ENCODE measurements around the gene CCDC61.

DNA sequence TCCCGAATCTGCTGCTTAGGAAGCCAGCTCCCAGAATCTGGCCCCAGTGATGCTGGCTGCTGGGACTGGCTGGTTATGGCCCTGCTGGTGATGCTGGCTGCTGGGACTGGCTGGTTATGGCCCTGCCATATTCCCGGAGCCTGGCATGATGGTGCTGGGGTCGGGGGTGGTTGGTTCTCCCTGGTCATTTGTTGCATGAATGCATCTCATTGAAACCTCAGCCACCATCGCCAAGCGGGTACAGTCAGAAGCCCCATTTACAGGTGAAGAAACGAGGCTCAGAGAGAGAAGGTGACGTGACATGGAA, 25.5 kb downstream of the CCDC61 start:
- TF ChIP-seq, protein P1, sequence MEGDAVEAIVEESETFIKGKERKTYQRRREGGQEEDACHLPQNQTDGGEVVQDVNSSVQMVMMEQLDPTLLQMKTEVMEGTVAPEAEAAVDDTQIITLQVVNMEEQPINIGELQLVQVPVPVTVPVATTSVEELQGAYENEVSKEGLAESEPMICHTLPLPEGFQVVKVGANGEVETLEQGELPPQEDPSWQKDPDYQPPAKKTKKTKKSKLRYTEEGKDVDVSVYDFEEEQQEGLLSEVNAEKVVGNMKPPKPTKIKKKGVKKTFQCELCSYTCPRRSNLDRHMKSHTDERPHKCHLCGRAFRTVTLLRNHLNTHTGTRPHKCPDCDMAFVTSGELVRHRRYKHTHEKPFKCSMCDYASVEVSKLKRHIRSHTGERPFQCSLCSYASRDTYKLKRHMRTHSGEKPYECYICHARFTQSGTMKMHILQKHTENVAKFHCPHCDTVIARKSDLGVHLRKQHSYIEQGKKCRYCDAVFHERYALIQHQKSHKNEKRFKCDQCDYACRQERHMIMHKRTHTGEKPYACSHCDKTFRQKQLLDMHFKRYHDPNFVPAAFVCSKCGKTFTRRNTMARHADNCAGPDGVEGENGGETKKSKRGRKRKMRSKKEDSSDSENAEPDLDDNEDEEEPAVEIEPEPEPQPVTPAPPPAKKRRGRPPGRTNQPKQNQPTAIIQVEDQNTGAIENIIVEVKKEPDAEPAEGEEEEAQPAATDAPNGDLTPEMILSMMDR (IDR thresholded peaks at IDR 0.05): no peak
- TF ChIP-seq POLR2A (IDR thresholded peaks at IDR 0.05): no peak
- TF ChIP-seq POLR2AphosphoS5 (IDR thresholded peaks at IDR 0.05): no peak

Data from suprapubic skin (tissue), 4 donors.